GM21360 (cell line): ENCODE data around the gene MFAP3L.
"Not testable (repeated sequence)": the region's sequence is repeated elsewhere in the genome, so short reads cannot be mapped to it uniquely, and the experiment has no call there.

Experiments
- ATAC-seq: cut with Tn5 transposase; IDR thresholded peaks from one replicate; pipeline ENCODE4 v1.9.1; 2021; ENCODE audit warnings: mild to moderate bottlenecking, moderate library complexity; ENCODE audit not compliant: unreplicated experiment

MFAP3L gene

GRCh38 chr4:169945636-169946035, 80.6 kb downstream of the MFAP3L start:
- ATAC-seq: no peak

GRCh38 chr4:169943601-169944000, 82.6 kb downstream of the MFAP3L start:
- not testable (repeated sequence) for ATAC-seq

DNA sequence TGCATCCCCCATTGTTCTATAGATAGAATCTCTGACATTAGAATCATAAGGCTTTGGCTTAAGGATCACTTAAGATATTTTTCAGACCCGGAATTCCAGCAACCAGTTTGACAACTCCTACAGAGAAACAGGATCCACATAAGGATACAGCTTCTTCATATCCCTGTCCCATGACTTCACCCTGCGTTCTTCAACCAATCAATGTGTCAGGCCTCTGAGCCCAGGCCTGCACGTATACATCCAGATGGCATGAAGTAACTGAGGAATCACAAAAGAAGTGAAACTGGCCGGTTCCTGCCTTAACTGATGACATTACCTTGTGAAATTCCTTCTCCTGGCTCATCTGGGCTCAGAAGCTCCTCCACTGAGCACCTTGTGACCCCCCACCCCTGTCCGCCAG, 85.1 kb downstream of the MFAP3L start:
- no peak for ATAC-seq

GRCh38 chr4:169940460-169940859, 85.7 kb downstream of the MFAP3L start:
- ATAC-seq: no peak
